ENCODE results near the gene COL23A1.

The COL23A1 gene

GRCh38 chr5:178453224-178453623, 137.0 kb downstream of the COL23A1 start:
- no peak for DNase-seq

GRCh38 chr5:178450121-178451028, 139.8 kb downstream of the COL23A1 start:
- DNase-seq: no peak

- DNase-seq: no peak
Observed at GRCh38 chr5:178449163-178450070, 140.8 kb downstream of the COL23A1 start.

GRCh38 chr5:178445534-178445933, 144.7 kb downstream of the COL23A1 start:
- no peak for DNase-seq

GRCh38 chr5:178442405-178443257, 147.6 kb downstream of the COL23A1 start:
- DNase-seq: no peak

GRCh38 chr5:178441486-178442270, 148.5 kb downstream of the COL23A1 start:
- no peak for DNase-seq

GRCh38 chr5:178440181-178440580, 150.0 kb downstream of the COL23A1 start:
- DNase-seq: no peak

GRCh38 chr5:178439493-178440180, 150.6 kb downstream of the COL23A1 start:
- DNase-seq: no peak

GRCh38 chr5:178438796-178439195, 151.4 kb downstream of the COL23A1 start:
- no peak for DNase-seq

GRCh38 chr5:178437386-178438075, 152.7 kb downstream of the COL23A1 start:
- no peak for DNase-seq

GRCh38 chr5:178436326-178436940, 153.8 kb downstream of the COL23A1 start:
- no peak for DNase-seq

- no peak for DNase-seq
Observed at GRCh38 chr5:178435321-178436238, 154.6 kb downstream of the COL23A1 start.

GRCh38 chr5:178434851-178435250, 155.3 kb downstream of the COL23A1 start:
- no peak for DNase-seq

GRCh38 chr5:178434016-178434761, 156.0 kb downstream of the COL23A1 start:
- DNase-seq: no peak

- DNase-seq: no peak
Observed at GRCh38 chr5:178433273-178433775, 156.9 kb downstream of the COL23A1 start.

GRCh38 chr5:178432421-178433272, 157.5 kb downstream of the COL23A1 start:
- no peak for DNase-seq

- DNase-seq: no peak
Observed at GRCh38 chr5:178431782-178432165, 158.4 kb downstream of the COL23A1 start.

Data from NCI-H82 (cell line).